Hepatocyte (in vitro differentiated cells): ENCODE data around the gene NPC1. TPM values are rescaled to one million over a fixed set of nuclear protein-coding genes. Genes with fewer than 3 reads are reported as not detected.

Source experiments
- DNase-seq: peaks from one replicate; pipeline ENCODE4 v3.0.0-alpha.2; 2016; ENCODE audit warnings: low spot score
- H2AFZ ChIP-seq: fragments of 200-600 bp; sonication (generic); 2 replicates; pipeline ENCODE4 v1.6.0; 2016; ENCODE audit warnings: antibody characterized with exemption, mild to moderate bottlenecking
- H3K27ac ChIP-seq: fragments of 200-600 bp; sonication (generic); 2 replicates; pipeline ENCODE4 v1.5.1; 2016; ENCODE audit warnings: mild to moderate bottlenecking
- H3K27me3 ChIP-seq: fragments of 200-600 bp; sonication (generic); 2 replicates; pipeline ENCODE4 v1.6.1; 2016
- H3K36me3 ChIP-seq: fragments of 200-600 bp; sonication (generic); replicated peaks from 2 replicates; pipeline ENCODE4 v1.5.1; 2016; ENCODE audit warnings: low read depth; ENCODE audit not compliant: insufficient read depth
- H3K4me1 ChIP-seq: fragments of 200-600 bp; sonication (generic); 2 replicates; pipeline ENCODE4 v1.5.1; 2016; ENCODE audit warnings: mild to moderate bottlenecking, moderate library complexity; ENCODE audit not compliant: insufficient read depth
- H3K4me2 ChIP-seq: fragments of 200-600 bp; sonication (generic); 2 replicates; pipeline ENCODE4 v1.6.0; 2016
- H3K4me3 ChIP-seq: fragments of 200-600 bp; sonication (generic); 2 replicates; pipeline ENCODE4 v1.5.1; 2016; ENCODE audit warnings: mild to moderate bottlenecking
- H3K79me2 ChIP-seq: fragments of 200-600 bp; sonication (generic); 2 replicates; pipeline ENCODE4 v1.6.0; 2017; ENCODE audit warnings: mild to moderate bottlenecking
- H3K9me2 ChIP-seq: fragments of 200-600 bp; sonication (generic); replicated peaks from 2 replicates; pipeline ENCODE4 v1.6.0; 2017; ENCODE audit warnings: mild to moderate bottlenecking; ENCODE audit not compliant: insufficient read depth
- H3K9me3 ChIP-seq: fragments of 200-600 bp; sonication (generic); 2 replicates; pipeline ENCODE4 v1.5.1; 2016; ENCODE audit warnings: low read depth, mild to moderate bottlenecking
- H4K20me1 ChIP-seq: fragments of 200-600 bp; sonication (generic); 2 replicates; pipeline ENCODE4 v1.6.0; 2016; ENCODE audit warnings: mild to moderate bottlenecking; ENCODE audit not compliant: insufficient read depth, poor library complexity, severe bottlenecking
- CTCF ChIP-seq: fragments of 200-600 bp; sonication (generic); IDR thresholded peaks from 2 replicates; pipeline ENCODE4 v1.5.1; 2016; ENCODE audit warnings: antibody characterized with exemption, mild to moderate bottlenecking; ENCODE audit not compliant: poor library complexity
- EZH2 ChIP-seq: fragments of 200-600 bp; sonication (generic); IDR thresholded peaks from 2 replicates; pipeline ENCODE4 v1.6.1; 2016; ENCODE audit warnings: antibody characterized with exemption, mild to moderate bottlenecking, borderline replicate concordance
- EZH2phosphoT487 ChIP-seq: fragments of 200-600 bp; sonication (generic); IDR thresholded peaks from one replicate; pipeline ENCODE4 v1.6.1; 2018; ENCODE audit warnings: antibody characterized with exemption, mild to moderate bottlenecking, low read depth, moderate library complexity; ENCODE audit not compliant: unreplicated experiment, severe bottlenecking
- WGBS: methylation state at CpG from one replicate; pipeline ENCODE4 v1.1.6; 2016; ENCODE audit warnings: low lambda C conversion rate; ENCODE audit errors: missing lambda C conversion rate; 5-methylcytosine and 5-hydroxymethylcytosine counted together
- polyA plus RNA-seq: library from polyadenylated mRNA; unstranded; fragments of >200 nt; fragmentation: Nextera tagmentation; extraction: Ambion mirVana; gene quantifications from 2 replicates; pipeline ENCODE4 v1.2.1, GENCODE V29; 2016
- total RNA-seq: library from RNA; depleted of rRNA; stranded (reverse); fragments of >200 nt; gene quantifications from 2 replicates; pipeline ENCODE4 v1.2.3, GENCODE V29; 2014

Gene NPC1
- total and polyA plus RNA-seq, 2 experiments from 2014 or later = 54.0 to 77.2 TPM

- DNase-seq = peak; percentile 88
- Histone ChIP-seq H3K36me3 (no peaks in the 10 kb centered on the region), H3K9me2 (no peaks in the 10 kb centered on the region), H3K27me3 (no peaks in the 10 kb centered on the region), H3K79me2 (peaks cover 4% of the 10 kb centered on the region), H3K4me3 (no peak overlapping the region), H3K27ac (no peak overlapping the region), H3K4me2 (no peak overlapping the region), H3K9me3 (no peaks in the 10 kb centered on the region), H2AFZ (no peak overlapping the region), H4K20me1 (no peaks in the 10 kb centered on the region), H3K4me1 (no peaks in the 10 kb centered on the region)
- WGBS = 25% methylated on average over 5 of the region's 5 CpGs
- TF ChIP-seq EZH2 (no peak), CTCF (peak; percentile 87)
Measured at GRCh38 chr18:23498877-23499276, 87.4 kb downstream of the NPC1 start.

- WGBS = 90% methylated on average over 2 of the region's 2 CpGs
- no peak for DNase-seq
- Histone ChIP-seq H3K27ac (no peak overlapping the region), H3K79me2 (no peaks in the 10 kb centered on the region), H4K20me1 (no peaks in the 10 kb centered on the region), H3K9me3 (no peaks in the 10 kb centered on the region), H3K9me2 (no peaks in the 10 kb centered on the region), H3K27me3 (no peaks in the 10 kb centered on the region), H3K4me2 (no peak overlapping the region), H2AFZ (no peak overlapping the region), H3K4me1 (no peaks in the 10 kb centered on the region), H3K4me3 (no peak overlapping the region), H3K36me3 (no peaks in the 10 kb centered on the region)
- no peak for TF ChIP-seq EZH2phosphoT487
- TF ChIP-seq EZH2 = no peak
- TF ChIP-seq CTCF = no peak
Measured at GRCh38 chr18:23498117-23498516, 88.2 kb downstream of the NPC1 start.

GRCh38 chr18:23495723-23496440 lies 90.4 kb downstream of the NPC1 start:
- no peak overlapping the region for H3K4me3 ChIP-seq
- no peaks in the 10 kb centered on the region for H4K20me1 ChIP-seq
- WGBS = 78% methylated on average over 12 of the region's 12 CpGs
- TF ChIP-seq EZH2 (no peak), EZH2phosphoT487 (no peak), CTCF (no peak)
- no peak overlapping the region for H2AFZ ChIP-seq
- H3K4me1 ChIP-seq = no peaks in the 10 kb centered on the region
- no peaks in the 10 kb centered on the region for H3K36me3 ChIP-seq
- no peak for DNase-seq
- no peaks in the 10 kb centered on the region for H3K9me3 ChIP-seq
- no peaks in the 10 kb centered on the region for H3K9me2 ChIP-seq
- no peaks in the 10 kb centered on the region for H3K79me2 ChIP-seq
- no peaks in the 10 kb centered on the region for H3K27me3 ChIP-seq
- H3K4me2 ChIP-seq = no peak overlapping the region
- no peak overlapping the region for H3K27ac ChIP-seq
